ENCODE results near the gene BRSK1. TPM values are rescaled to one million over a fixed set of nuclear protein-coding genes. Genes with fewer than 3 reads are reported as not detected.

The BRSK1 gene
- total RNA-seq, 2 donors from 2014 or later, result 6.7 to 8.4 TPM

GRCh38 chr19:55347442-55348009 lies 63.7 kb downstream of the BRSK1 start:
- ATAC-seq (no peak), DNase-seq (ENCODE audit: low spot score in 2 of 2) (no peak)
- Mint-ChIP-seq H3K36me3 (peaks cover 0 to 7% of the 10 kb centered on the region in 2 donors), H3K27ac (peak overlapping the region in 1 of 2 donors; percentile 57), H3K9me3 (no peaks in the 10 kb centered on the region)

GRCh38 chr19:55348317-55349034 lies 64.7 kb downstream of the BRSK1 start:
- Mint-ChIP-seq H3K36me3 (peaks cover 0 to 2% of the 10 kb centered on the region in 2 donors), H3K27ac (no peak overlapping the region), H3K9me3 (no peaks in the 10 kb centered on the region)
- ATAC-seq (no peak), DNase-seq (ENCODE audit: low spot score in 2 of 2) (no peak)

GRCh38 chr19:55350620-55351315 lies 67.0 kb downstream of the BRSK1 start:
- H3K9me3 Mint-ChIP-seq, result no peaks in the 10 kb centered on the region
- DNase-seq (ENCODE audit: low spot score in 2 of 2), result no peak
- no peaks in the 10 kb centered on the region for H3K36me3 Mint-ChIP-seq
- no peak for ATAC-seq
- no peak overlapping the region for H3K27ac Mint-ChIP-seq

- no peak for DNase-seq (ENCODE audit: low spot score in 2 of 2)
- Mint-ChIP-seq H3K27ac (peak overlapping the region in 1 of 2 donors; percentile 27), H3K9me3 (no peaks in the 10 kb centered on the region), H3K36me3 (no peaks in the 10 kb centered on the region)
- no peak for ATAC-seq
Observed at GRCh38 chr19:55352040-55352439, 68.2 kb downstream of the BRSK1 start.

GRCh38 chr19:55352549-55353145 lies 68.8 kb downstream of the BRSK1 start:
- Mint-ChIP-seq H3K27ac (peak overlapping the region in 1 of 2 donors; percentile 86), H3K9me3 (no peaks in the 10 kb centered on the region), H3K36me3 (no peaks in the 10 kb centered on the region)
- ATAC-seq, result no peak
- no peak for DNase-seq (ENCODE audit: low spot score in 2 of 2)

GRCh38 chr19:55353356-55353802 lies 69.6 kb downstream of the BRSK1 start:
- H3K27ac Mint-ChIP-seq, result no peak overlapping the region
- no peak for ATAC-seq
- DNase-seq (ENCODE audit: low spot score in 2 of 2), result no peak
- H3K9me3 Mint-ChIP-seq, result no peaks in the 10 kb centered on the region
- no peaks in the 10 kb centered on the region for H3K36me3 Mint-ChIP-seq

GRCh38 chr19:55353803-55354697 lies 70.3 kb downstream of the BRSK1 start:
- Mint-ChIP-seq H3K27ac (no peak overlapping the region), H3K36me3 (no peaks in the 10 kb centered on the region), H3K9me3 (no peaks in the 10 kb centered on the region)
- ATAC-seq (peak; percentile 73 to 92), DNase-seq (ENCODE audit: low spot score in 2 of 2) (peak in 1 of 2 donors; percentile 77)

- DNase-seq (ENCODE audit: low spot score in 2 of 2), result no peak
- Mint-ChIP-seq H3K36me3 (no peaks in the 10 kb centered on the region), H3K27ac (no peak within 1 kb of the TSS), H3K9me3 (no peaks in the 10 kb centered on the region)
- peak in 1 of 2 donors; percentile 4 for ATAC-seq
Observed at GRCh38 chr19:55354698-55355212, 71.0 kb downstream of the BRSK1 start, which contains the start of gene COX6B2. COX6B2 (minus strand) TSS chr19:55354719; CDS start chr19:55354521, 198 bp downstream.

- no peak for DNase-seq (ENCODE audit: low spot score in 2 of 2)
- Mint-ChIP-seq H3K27ac (no peak overlapping the region), H3K9me3 (no peaks in the 10 kb centered on the region), H3K36me3 (no peaks in the 10 kb centered on the region)
- no peak for ATAC-seq
Observed at GRCh38 chr19:55355213-55355821, 71.5 kb downstream of the BRSK1 start.

- Mint-ChIP-seq H3K36me3 (no peaks in the 10 kb centered on the region), H3K27ac (peak overlapping the region in 1 of 2 donors; percentile 49), H3K9me3 (no peaks in the 10 kb centered on the region)
- DNase-seq (ENCODE audit: low spot score in 2 of 2) (no peak), ATAC-seq (no peak)
Observed at GRCh38 chr19:55358493-55358892, 74.7 kb downstream of the BRSK1 start.

- H3K27ac Mint-ChIP-seq, result peak overlapping the region in 1 of 2 donors; percentile 49
- no peaks in the 10 kb centered on the region for H3K9me3 Mint-ChIP-seq
- H3K36me3 Mint-ChIP-seq, result no peaks in the 10 kb centered on the region
- DNase-seq (ENCODE audit: low spot score in 2 of 2), result no peak
- no peak for ATAC-seq
Observed at GRCh38 chr19:55358943-55359908, 75.4 kb downstream of the BRSK1 start.

GRCh38 chr19:55360902-55361301 lies 77.1 kb downstream of the BRSK1 start:
- H3K9me3 Mint-ChIP-seq, result no peaks in the 10 kb centered on the region
- ATAC-seq, result no peak
- no peak for DNase-seq (ENCODE audit: low spot score in 2 of 2)
- no peaks in the 10 kb centered on the region for H3K36me3 Mint-ChIP-seq
- no peak overlapping the region for H3K27ac Mint-ChIP-seq

All from activated naive CD4-positive, alpha-beta T cell treated with anti-CD3 and anti-CD28 coated beads, Interleukin-2, amount 50 U/mL, for 72 hours (primary cell).